Measurements from ENCODE around the gene SYF2. TPM values are rescaled to one million over a fixed set of nuclear protein-coding genes. Genes with fewer than 3 reads are reported as not detected.

Gene SYF2
- total and polyA plus RNA-seq, 2 donors (not counting 1 experiment from before 2014, with no cell fraction given): 21.9 to 67.3 TPM

DNA sequence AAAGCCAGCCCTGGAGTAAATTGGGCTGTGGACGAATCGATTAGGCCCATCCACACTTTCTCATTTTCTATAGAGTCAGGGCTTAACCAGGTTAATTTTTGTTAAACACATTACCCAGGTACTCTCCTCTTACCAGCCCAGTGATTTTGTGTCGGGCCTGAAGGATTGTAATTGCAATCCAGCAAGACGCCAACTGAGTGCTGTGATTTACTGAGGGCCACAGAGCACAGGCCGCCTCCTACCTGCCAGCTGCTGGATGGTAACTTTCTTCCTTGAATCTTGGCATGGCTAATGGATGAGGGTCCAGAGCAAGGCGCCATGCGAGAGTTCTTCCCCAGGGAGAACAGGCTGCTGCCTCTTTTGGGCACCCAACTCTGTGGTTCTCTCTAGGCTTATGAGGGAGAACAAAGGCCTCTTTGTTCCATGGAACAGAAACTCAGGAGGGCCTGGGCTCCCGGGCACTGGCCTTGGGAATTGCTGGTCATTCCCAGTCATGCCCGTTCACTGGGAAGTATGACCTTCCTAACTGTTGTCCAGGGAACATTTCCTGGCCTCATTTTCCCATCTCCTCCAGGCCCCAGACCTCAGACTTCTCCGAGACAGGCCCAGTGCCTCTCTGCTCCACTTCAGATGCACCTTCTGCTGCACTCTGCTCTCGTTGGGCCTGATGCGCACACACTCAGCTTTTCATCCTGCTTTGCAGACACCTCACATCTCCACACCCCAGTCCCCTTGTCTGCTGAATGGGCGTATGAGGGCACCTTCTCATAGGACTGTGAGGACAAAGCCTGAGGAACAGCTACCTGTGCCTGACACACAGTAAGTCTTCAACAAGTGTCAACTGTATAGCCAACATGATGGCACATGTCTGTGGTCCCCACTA is 57.3 kb downstream of the SYF2 start:
- DNase-seq (no peak), ATAC-seq (ENCODE audit: low read depth) (no peak)
- peaks cover 0 to 21% (median 7%) of the 10 kb centered on the region in 3 donors for H3K9me3 ChIP-seq (ENCODE audit: control extremely low read depth in 1 of 3, control insufficient read depth in 2 of 3, insufficient read depth in 1 of 3, low read length in 2 of 3)
- no peak overlapping the region for H2AFZ ChIP-seq (ENCODE audit: insufficient read depth, low read depth, low read length, poor library complexity, severe bottlenecking)
- no peak overlapping the region for H3K4me3 ChIP-seq (ENCODE audit: control extremely low read depth in 1 of 5, extremely low read depth in 1 of 5, insufficient read depth in 1 of 5, low read depth in 2 of 5, low read length in 4 of 5)
- H3K79me2 ChIP-seq (ENCODE audit: control insufficient read depth, insufficient read depth, low read length): no peaks in the 10 kb centered on the region
- TF ChIP-seq, protein P1, sequence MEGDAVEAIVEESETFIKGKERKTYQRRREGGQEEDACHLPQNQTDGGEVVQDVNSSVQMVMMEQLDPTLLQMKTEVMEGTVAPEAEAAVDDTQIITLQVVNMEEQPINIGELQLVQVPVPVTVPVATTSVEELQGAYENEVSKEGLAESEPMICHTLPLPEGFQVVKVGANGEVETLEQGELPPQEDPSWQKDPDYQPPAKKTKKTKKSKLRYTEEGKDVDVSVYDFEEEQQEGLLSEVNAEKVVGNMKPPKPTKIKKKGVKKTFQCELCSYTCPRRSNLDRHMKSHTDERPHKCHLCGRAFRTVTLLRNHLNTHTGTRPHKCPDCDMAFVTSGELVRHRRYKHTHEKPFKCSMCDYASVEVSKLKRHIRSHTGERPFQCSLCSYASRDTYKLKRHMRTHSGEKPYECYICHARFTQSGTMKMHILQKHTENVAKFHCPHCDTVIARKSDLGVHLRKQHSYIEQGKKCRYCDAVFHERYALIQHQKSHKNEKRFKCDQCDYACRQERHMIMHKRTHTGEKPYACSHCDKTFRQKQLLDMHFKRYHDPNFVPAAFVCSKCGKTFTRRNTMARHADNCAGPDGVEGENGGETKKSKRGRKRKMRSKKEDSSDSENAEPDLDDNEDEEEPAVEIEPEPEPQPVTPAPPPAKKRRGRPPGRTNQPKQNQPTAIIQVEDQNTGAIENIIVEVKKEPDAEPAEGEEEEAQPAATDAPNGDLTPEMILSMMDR (IDR thresholded peaks at IDR 0.05): no peak
- H3K4me1 ChIP-seq (ENCODE audit: control insufficient read depth in 2 of 2, insufficient read depth in 2 of 2, low read length in 2 of 2): no peaks in the 10 kb centered on the region
- H3K27ac ChIP-seq (ENCODE audit: low read length in 2 of 2): no peak overlapping the region
- Mint-ChIP-seq H3K27me3 (no peaks in the 10 kb centered on the region), H3K4me3 (no peak overlapping the region), H3K9me3 (ENCODE audit: insufficient read depth) (peaks cover 9% of the 10 kb centered on the region), H3K27ac (no peak overlapping the region), H3K4me1 (no peaks in the 10 kb centered on the region)
- ChIA-PET CTCF (interaction anchor here (0.7 kb wide), 1 partner anchor 16 kb away, joined by 3 read pairs; no protein-coding TSS in a partner anchor), POLR2A (no interaction called here)
- H3K9ac ChIP-seq (ENCODE audit: low read length): no peak overlapping the region
- 99% methylated on average over 12 of the region's 13 CpGs for WGBS (ENCODE audit: insufficient coverage)
- H4K20me1 ChIP-seq (ENCODE audit: control insufficient read depth, insufficient read depth, low read length, poor library complexity, severe bottlenecking): no peaks in the 10 kb centered on the region
- H3K4me2 ChIP-seq (replicated peaks; ENCODE audit: low read depth, low read length, poor library complexity, severe bottlenecking): no peak overlapping the region
- H3K36me3 ChIP-seq (replicated peaks in 1 of 2; ENCODE audit: control extremely low read depth in 1 of 2, control insufficient read depth in 1 of 2, extremely low read depth in 1 of 2, insufficient read depth in 2 of 2, low read length in 1 of 2): no peaks in the 10 kb centered on the region
- intact Hi-C loops (cut with micrococcal nuclease): no loop called here
- no peaks in the 10 kb centered on the region for H3K27me3 ChIP-seq (replicated peaks in 1 of 4; ENCODE audit: control extremely low read depth in 1 of 4, control insufficient read depth in 3 of 4, insufficient read depth in 4 of 4, low read length in 3 of 4)

- H3K4me3 Mint-ChIP-seq: no peak overlapping the region
- Histone ChIP-seq H3K4me3 (ENCODE audit: control extremely low read depth in 1 of 5, extremely low read depth in 1 of 5, insufficient read depth in 1 of 5, low read depth in 2 of 5, low read length in 4 of 5) (no peak overlapping the region), H3K27me3 (replicated peaks in 1 of 4; ENCODE audit: control extremely low read depth in 1 of 4, control insufficient read depth in 3 of 4, insufficient read depth in 4 of 4, low read length in 3 of 4) (no peaks in the 10 kb centered on the region), H3K27ac (ENCODE audit: low read length in 2 of 2) (no peak overlapping the region), H2AFZ (ENCODE audit: insufficient read depth, low read depth, low read length, poor library complexity, severe bottlenecking) (no peak overlapping the region), H3K4me1 (ENCODE audit: control insufficient read depth in 2 of 2, insufficient read depth in 2 of 2, low read length in 2 of 2) (no peaks in the 10 kb centered on the region), H3K36me3 (replicated peaks in 1 of 2; ENCODE audit: control extremely low read depth in 1 of 2, control insufficient read depth in 1 of 2, extremely low read depth in 1 of 2, insufficient read depth in 2 of 2, low read length in 1 of 2) (no peaks in the 10 kb centered on the region), H3K4me2 (replicated peaks; ENCODE audit: low read depth, low read length, poor library complexity, severe bottlenecking) (no peak overlapping the region), H3K79me2 (ENCODE audit: control insufficient read depth, insufficient read depth, low read length) (no peaks in the 10 kb centered on the region), H4K20me1 (ENCODE audit: control insufficient read depth, insufficient read depth, low read length, poor library complexity, severe bottlenecking) (no peaks in the 10 kb centered on the region), H3K9ac (ENCODE audit: low read length) (no peak overlapping the region), H3K9me3 (ENCODE audit: control extremely low read depth in 1 of 3, control insufficient read depth in 2 of 3, insufficient read depth in 1 of 3, low read length in 2 of 3) (peaks cover 0 to 21% (median 7%) of the 10 kb centered on the region in 3 donors)
- WGBS (ENCODE audit: insufficient coverage): 100% methylated on average over 1 of the region's 6 CpGs
- ATAC-seq (ENCODE audit: low read depth) (no peak), DNase-seq (no peak)
- POLR2A ChIA-PET: no interaction called here
- no peaks in the 10 kb centered on the region for H3K27me3 Mint-ChIP-seq
- H3K9me3 Mint-ChIP-seq (ENCODE audit: insufficient read depth): peaks cover 9% of the 10 kb centered on the region
- H3K27ac Mint-ChIP-seq: no peak overlapping the region
- TF ChIP-seq, protein P1 (IDR thresholded peaks at IDR 0.05): no peak
- no peak for TF ChIP-seq EZH2 (IDR thresholded peaks at IDR 0.05; ENCODE audit: borderline replicate concordance, insufficient read depth, low read depth, low read length, poor library complexity, severe bottlenecking)
- intact Hi-C loops (cut with micrococcal nuclease): no loop called here
- CTCF ChIA-PET: no interaction called here
- no peaks in the 10 kb centered on the region for H3K4me1 Mint-ChIP-seq
Measured at GRCh38 chr1:25174363-25174729, 58.0 kb downstream of the SYF2 start.
